Lower leg skin (tissue), 4 donors: Measurements from ENCODE around the gene MAGEF1. TPM values are rescaled to one million over a fixed set of nuclear protein-coding genes. Genes with fewer than 3 reads are reported as not detected.

Experiments
- DNase-seq, 2 donors: peaks; one replicate each; pipeline ENCODE4 v3.0.0-alpha.2; 2019; ENCODE audit warnings: low spot score in 2 of 2
- H3K4me3 ChIP-seq: fragments of 200-600 bp; sonication (generic); 2 replicates; pipeline ENCODE4 v1.5.1; 2017; ENCODE audit warnings: mild to moderate bottlenecking, low read depth; ENCODE audit not compliant: poor library complexity, severe bottlenecking
- POLR2A ChIP-seq, 2 donors: fragments of 450-650 bp; IDR thresholded peaks; one replicate each; pipeline ENCODE4 v1.6.1; 2016 to 2017; ENCODE audit warnings: antibody characterized with exemption in 2 of 2, mild to moderate bottlenecking in 1 of 2, moderate library complexity in 1 of 2
- WGBS, 2 donors: methylation state at CpG; one replicate each; pipeline ENCODE4 v1.1.5; 2018; 5-methylcytosine and 5-hydroxymethylcytosine counted together
- intact Hi-C: fragments of 100-400 bp; cut with DNase I; formaldehyde crosslinking; loops from one replicate; pipeline ENCODE4 v1.15.0; 2023; ENCODE audit warnings: low total_unique reads
- total RNA-seq, 4 donors: library from RNA; depleted of rRNA; stranded (reverse); fragments of >200 nt; gene quantifications; one replicate each; pipeline ENCODE4 v1.1.0, GENCODE V29; 2016
- TF ChIP-seq, protein P1 (sequence below), 3 donors: fragments of 450-650 bp; IDR thresholded peaks; one replicate each; pipeline ENCODE4 v1.5.1; 2016; ENCODE audit warnings: antibody characterized with exemption in 3 of 3, mild to moderate bottlenecking in 3 of 3, moderate library complexity in 2 of 3

MAGEF1 gene
- total RNA-seq, 4 donors from 2014 or later = 32.5 to 44.3 (median 42.8) TPM

DNA sequence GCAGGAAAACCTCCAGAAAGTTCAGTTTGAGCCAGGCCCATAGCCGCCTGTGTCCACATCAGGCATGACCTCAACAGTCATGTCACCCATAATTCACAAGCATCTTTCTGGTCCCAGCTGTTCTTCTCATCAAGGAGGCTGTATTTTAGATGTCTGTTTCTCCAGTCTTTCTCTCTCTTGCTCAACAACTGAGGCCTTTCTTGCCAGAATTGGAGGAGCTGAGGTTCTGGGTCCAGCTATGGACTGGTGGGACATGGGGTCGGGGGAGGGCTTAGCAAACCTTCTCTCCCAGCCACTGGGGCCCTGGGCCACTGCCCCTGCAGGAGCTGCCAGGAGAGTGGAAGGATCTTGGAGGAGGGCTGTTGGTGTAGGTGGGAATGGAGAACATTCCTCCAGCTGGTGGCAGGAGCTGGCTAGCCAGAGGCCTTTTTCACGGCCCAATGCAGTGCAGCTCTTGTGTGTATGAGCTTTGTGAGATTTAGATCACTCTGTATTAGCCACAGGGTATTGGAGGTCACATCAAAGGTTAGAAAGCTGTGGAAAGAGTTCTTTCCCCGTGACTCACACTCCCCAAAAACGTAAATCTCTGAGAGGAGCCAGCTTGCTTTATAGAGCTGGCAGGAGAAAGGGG lies 23.5 kb downstream of the MAGEF1 start:
- intact Hi-C loops = no loop called here
- no peak overlapping the region for H3K4me3 ChIP-seq
- 35 to 44% methylated on average over 5 of the region's 5 CpGs for WGBS, 2 donors
- no peak for DNase-seq
- TF ChIP-seq, protein P1, sequence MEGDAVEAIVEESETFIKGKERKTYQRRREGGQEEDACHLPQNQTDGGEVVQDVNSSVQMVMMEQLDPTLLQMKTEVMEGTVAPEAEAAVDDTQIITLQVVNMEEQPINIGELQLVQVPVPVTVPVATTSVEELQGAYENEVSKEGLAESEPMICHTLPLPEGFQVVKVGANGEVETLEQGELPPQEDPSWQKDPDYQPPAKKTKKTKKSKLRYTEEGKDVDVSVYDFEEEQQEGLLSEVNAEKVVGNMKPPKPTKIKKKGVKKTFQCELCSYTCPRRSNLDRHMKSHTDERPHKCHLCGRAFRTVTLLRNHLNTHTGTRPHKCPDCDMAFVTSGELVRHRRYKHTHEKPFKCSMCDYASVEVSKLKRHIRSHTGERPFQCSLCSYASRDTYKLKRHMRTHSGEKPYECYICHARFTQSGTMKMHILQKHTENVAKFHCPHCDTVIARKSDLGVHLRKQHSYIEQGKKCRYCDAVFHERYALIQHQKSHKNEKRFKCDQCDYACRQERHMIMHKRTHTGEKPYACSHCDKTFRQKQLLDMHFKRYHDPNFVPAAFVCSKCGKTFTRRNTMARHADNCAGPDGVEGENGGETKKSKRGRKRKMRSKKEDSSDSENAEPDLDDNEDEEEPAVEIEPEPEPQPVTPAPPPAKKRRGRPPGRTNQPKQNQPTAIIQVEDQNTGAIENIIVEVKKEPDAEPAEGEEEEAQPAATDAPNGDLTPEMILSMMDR (IDR thresholded peaks at IDR 0.05) = no peak
- no peak for TF ChIP-seq POLR2A (IDR thresholded peaks at IDR 0.05)

DNA sequence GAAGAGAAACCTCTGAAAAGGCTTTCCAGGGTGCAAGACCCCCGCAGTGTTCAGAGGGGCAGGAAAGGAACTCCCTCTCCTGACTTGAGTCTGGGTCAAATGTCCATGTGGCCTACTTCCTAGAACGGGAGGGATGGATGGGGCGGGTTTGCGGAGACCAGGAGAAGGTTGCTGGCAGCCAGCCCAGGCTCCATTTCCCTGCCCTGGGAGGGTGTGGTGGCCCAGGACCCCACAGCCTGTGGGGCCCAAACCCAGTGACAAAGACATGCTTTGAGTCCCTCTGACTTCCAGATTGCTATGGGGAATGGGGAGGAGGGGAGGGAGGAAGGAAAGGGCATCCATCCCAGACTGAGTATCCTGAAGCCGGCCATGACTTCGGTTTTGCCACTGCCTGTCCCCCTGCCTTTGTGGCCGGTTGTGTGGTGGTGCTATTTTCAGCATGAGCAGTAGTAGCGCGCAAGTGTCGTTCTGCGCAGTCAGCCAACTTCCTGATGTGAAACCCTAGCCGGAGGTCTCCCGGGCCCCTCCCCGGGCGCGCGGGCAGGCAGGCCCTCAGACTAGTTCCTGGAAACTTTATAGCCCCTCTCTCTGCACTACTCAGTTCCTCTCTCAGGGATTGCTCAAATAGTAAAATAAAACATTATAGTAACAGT lies 24.4 kb downstream of the MAGEF1 start:
- no peak overlapping the region for H3K4me3 ChIP-seq
- WGBS, 2 donors = 48 to 59% methylated on average over 17 of the region's 17 CpGs
- no peak for TF ChIP-seq POLR2A (IDR thresholded peaks at IDR 0.05)
- TF ChIP-seq, protein P1 (IDR thresholded peaks at IDR 0.05) = no peak
- intact Hi-C loops = no loop called here
- no peak for DNase-seq

DNA sequence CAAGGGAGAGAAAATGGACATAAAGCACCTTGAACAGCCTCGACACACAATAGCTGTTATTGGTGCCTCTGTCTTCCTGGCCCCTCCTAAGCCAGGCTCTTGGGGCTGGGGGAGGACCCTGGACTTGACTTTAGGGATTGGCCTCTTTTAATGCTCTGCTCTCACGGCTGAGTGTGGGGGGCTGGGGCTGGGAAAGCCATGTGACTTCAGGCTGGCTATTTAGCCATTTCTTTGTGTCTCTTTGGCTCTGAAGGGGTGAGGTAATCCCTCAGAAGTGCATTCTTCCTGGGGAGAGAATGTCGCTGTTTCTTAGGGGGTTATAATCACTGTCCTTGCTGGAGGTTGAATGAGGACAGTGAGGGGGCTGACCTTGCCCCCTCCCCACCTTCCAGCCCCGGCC lies 26.2 kb downstream of the MAGEF1 start:
- no peak for TF ChIP-seq POLR2A (IDR thresholded peaks at IDR 0.05)
- TF ChIP-seq, protein P1 (IDR thresholded peaks at IDR 0.05) = no peak
- DNase-seq = no peak
- 49 to 64% methylated on average over 4 of the region's 4 CpGs for WGBS, 2 donors
- intact Hi-C loops = no loop called here
- no peak overlapping the region for H3K4me3 ChIP-seq

DNA sequence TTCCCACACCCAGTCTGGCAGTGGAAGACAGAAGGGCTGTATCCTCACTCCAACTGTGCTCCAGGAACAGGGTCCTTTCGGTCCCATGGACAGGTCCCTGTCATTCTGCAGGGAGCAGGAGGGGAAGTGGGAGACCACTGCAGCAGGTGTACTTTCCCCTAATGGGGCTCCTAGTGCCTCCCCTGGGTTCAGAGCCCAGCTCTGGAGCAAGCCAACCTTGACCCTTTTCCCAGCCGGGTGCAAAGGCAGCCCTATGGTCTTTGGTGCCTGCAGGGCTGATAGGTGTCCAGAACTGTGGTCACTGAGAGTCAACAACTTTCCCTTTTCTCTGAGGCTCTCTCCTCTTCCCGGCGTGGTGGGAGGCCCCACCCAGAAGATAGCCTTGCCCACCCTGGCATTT lies 26.8 kb downstream of the MAGEF1 start:
- intact Hi-C loops = no loop called here
- TF ChIP-seq POLR2A (IDR thresholded peaks at IDR 0.05) = no peak
- TF ChIP-seq, protein P1 (IDR thresholded peaks at IDR 0.05) = no peak

DNA sequence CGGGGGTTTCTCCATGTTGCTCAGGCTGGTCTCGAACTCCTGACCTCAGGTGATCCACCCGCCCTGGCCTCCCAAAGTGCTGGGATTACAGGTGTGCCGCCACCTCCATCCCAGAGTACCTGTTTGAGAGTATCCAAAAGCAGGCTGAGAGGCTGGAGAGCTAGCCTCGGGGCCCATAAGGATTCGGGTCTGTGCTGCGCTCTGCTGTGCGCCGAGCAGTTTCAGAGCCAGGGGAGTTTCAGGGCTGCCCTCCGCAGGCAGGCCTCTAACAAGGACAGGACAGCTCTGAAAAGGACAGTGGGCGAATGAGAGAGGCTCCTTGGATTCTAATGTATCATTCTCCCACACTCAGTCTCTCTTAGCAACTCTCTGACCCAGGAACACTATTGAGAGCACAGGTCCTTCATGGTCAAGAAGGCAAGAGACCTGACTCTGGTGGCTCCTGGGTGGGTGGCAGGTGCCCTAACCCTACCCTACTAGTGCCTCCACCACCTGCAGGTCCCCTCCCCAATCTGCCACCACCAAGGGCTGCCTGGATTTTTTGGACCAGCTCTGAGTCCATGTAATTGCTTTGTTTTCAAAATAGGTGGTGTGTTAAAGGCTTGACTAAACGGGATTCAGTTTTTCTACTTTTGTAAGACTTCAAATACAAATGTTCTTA lies 27.8 kb downstream of the MAGEF1 start:
- 94 to 95% methylated on average over 12 of the region's 12 CpGs for WGBS, 2 donors
- DNase-seq = no peak
- no peak for TF ChIP-seq POLR2A (IDR thresholded peaks at IDR 0.05)
- TF ChIP-seq, protein P1 (IDR thresholded peaks at IDR 0.05) = no peak
- intact Hi-C loops = no loop called here
- H3K4me3 ChIP-seq = no peak overlapping the region

More for the DNA sequence above, 26.8 kb downstream of the MAGEF1 start:
- DNase-seq = no peak
- no peak overlapping the region for H3K4me3 ChIP-seq
- WGBS, 2 donors = 65 to 68% methylated on average over 4 of the region's 4 CpGs
